OCI-LY3 (cell line): ENCODE measurements around the gene PSMC2.

ENCODE experiments used
- CTCF ChIP-seq: fragments of 200-600, 300-600 bp; sonication (generic); IDR thresholded peaks from 2 replicates; pipeline ENCODE4 v1.5.1; 2014; ENCODE audit warnings: antibody characterized with exemption, low read length, low read depth
- EZH2phosphoT487 ChIP-seq: fragments of 200-600 bp; shearing (Covaris generic); IDR thresholded peaks from 2 replicates; pipeline ENCODE4 v1.6.1; 2018; ENCODE audit warnings: antibody characterized with exemption, mixed run types, low read depth

- TF ChIP-seq CTCF (no peak), EZH2phosphoT487 (no peak)
Measured at GRCh38 chr7:103395071-103395470, 47.6 kb downstream of the PSMC2 start.
